A673 (cell line): ENCODE data around the gene GRIK2.

Experiments used
- EZH2 ChIP-seq: fragments of 200-600 bp; sonication (generic); IDR thresholded peaks from 2 replicates; pipeline ENCODE4 v1.6.1; 2017; ENCODE audit warnings: borderline replicate concordance, low read depth, mild to moderate bottlenecking, mixed read lengths, antibody characterized with exemption, low read length; ENCODE audit not compliant: poor library complexity, severe bottlenecking
- TF ChIP-seq, protein P1 (sequence below): fragments of 300-800, 200-600 bp; sonication (generic); conservative IDR thresholded peaks from 2 replicates; pipeline ENCODE4 v1.5.1; 2017; ENCODE audit warnings: low read depth, mild to moderate bottlenecking, antibody characterized with exemption, low read length, moderate library complexity, mixed read lengths

DNA sequence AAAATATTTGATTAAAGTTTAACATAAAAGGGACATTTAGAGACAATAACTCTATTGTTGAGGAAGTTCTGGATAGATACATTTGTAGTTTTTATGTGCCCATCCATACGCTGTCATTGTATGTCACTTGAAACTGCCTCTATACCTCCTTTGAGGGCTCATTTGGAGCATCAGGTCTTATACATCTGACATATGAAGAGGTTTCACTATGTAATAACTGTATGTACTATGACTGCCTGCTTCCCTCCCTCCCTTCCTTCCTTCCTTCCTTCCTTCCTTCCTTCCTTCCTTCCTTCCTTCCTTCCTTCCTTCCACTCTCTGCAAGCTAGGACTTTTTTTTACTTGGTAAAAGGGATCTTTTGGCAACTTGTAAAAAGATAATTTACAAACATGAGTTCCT lies 657.5 kb downstream of the GRIK2 start:
- TF ChIP-seq, protein P1, sequence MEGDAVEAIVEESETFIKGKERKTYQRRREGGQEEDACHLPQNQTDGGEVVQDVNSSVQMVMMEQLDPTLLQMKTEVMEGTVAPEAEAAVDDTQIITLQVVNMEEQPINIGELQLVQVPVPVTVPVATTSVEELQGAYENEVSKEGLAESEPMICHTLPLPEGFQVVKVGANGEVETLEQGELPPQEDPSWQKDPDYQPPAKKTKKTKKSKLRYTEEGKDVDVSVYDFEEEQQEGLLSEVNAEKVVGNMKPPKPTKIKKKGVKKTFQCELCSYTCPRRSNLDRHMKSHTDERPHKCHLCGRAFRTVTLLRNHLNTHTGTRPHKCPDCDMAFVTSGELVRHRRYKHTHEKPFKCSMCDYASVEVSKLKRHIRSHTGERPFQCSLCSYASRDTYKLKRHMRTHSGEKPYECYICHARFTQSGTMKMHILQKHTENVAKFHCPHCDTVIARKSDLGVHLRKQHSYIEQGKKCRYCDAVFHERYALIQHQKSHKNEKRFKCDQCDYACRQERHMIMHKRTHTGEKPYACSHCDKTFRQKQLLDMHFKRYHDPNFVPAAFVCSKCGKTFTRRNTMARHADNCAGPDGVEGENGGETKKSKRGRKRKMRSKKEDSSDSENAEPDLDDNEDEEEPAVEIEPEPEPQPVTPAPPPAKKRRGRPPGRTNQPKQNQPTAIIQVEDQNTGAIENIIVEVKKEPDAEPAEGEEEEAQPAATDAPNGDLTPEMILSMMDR: no peak
- TF ChIP-seq EZH2: no peak
